HL-60 (cell line): ENCODE measurements around the gene NCOA3.

Experiments
- DNase-seq, 2 experiments: peaks; one replicate each; pipeline ENCODE4 v3.0.0-alpha.2; 2010 to 2020; ENCODE audit warnings: low read depth in 1 of 2, low spot score in 1 of 2
- H3K27ac ChIP-seq: fragments of 250-450 bp; sonication (Bioruptor Pico); replicated peaks from 2 replicates; pipeline ENCODE4 v1.5.1; 2020; ENCODE audit warnings: mild to moderate bottlenecking, moderate library complexity
- H3K27me3 ChIP-seq: fragments of 250-450 bp; sonication (Bioruptor Pico); 2 replicates; pipeline ENCODE4 v1.5.1; 2021; ENCODE audit warnings: mild to moderate bottlenecking, moderate library complexity; ENCODE audit not compliant: insufficient read depth, poor library complexity, severe bottlenecking
- H3K4me3 ChIP-seq: replicated peaks from 2 replicates; pipeline ENCODE4 v1.5.1; 2011; ENCODE audit warnings: mild to moderate bottlenecking, control low read depth, low read length; ENCODE audit not compliant: insufficient read depth
- GABPA ChIP-seq: IDR thresholded peaks from 2 replicates; pipeline ENCODE4 v1.6.1; 2012; ENCODE audit warnings: low read depth
- POLR2AphosphoS5 ChIP-seq: IDR thresholded peaks from 2 replicates; pipeline ENCODE4 v1.6.1; 2012; ENCODE audit warnings: low read depth
- SPI1 ChIP-seq: IDR thresholded peaks from 2 replicates; pipeline ENCODE4 v1.6.1; 2012; ENCODE audit warnings: low read depth, mild to moderate bottlenecking, borderline replicate concordance
- TF ChIP-seq, protein P1 (sequence below): IDR thresholded peaks from 2 replicates; pipeline ENCODE4 v1.6.1; 2012; ENCODE audit warnings: low read depth; ENCODE audit not compliant: insufficient replicate concordance
- TF ChIP-seq, protein P2 (sequence below): IDR thresholded peaks from one replicate; pipeline ENCODE4 v1.5.1; 2011; ENCODE audit warnings: low read length, control low read depth, inconsistent platforms; ENCODE audit not compliant: insufficient read depth

The NCOA3 gene

DNA sequence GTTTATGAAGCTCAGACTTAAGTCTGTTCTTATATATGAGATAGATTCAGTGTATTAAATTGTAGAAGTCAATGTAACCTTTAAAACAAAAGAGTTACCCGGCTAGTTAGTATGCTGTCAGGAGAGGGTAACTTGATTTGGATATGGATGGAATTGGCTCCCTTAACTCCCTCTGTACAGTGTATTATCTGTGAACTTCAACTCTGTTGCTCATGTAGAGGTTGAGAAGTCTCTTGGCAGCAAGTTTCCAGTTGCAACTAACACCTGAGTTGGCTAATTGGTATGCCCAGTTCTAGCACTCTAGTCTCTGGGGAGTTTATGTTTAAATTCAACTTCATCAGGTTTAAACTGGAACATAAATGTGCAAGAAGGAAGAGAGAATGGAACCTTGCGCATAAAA lies 111.0 kb downstream of the NCOA3 start:
- H3K27ac ChIP-seq = no peak overlapping the region
- no peak overlapping the region for H3K4me3 ChIP-seq
- no peak for TF ChIP-seq SPI1
- TF ChIP-seq, protein P1, sequence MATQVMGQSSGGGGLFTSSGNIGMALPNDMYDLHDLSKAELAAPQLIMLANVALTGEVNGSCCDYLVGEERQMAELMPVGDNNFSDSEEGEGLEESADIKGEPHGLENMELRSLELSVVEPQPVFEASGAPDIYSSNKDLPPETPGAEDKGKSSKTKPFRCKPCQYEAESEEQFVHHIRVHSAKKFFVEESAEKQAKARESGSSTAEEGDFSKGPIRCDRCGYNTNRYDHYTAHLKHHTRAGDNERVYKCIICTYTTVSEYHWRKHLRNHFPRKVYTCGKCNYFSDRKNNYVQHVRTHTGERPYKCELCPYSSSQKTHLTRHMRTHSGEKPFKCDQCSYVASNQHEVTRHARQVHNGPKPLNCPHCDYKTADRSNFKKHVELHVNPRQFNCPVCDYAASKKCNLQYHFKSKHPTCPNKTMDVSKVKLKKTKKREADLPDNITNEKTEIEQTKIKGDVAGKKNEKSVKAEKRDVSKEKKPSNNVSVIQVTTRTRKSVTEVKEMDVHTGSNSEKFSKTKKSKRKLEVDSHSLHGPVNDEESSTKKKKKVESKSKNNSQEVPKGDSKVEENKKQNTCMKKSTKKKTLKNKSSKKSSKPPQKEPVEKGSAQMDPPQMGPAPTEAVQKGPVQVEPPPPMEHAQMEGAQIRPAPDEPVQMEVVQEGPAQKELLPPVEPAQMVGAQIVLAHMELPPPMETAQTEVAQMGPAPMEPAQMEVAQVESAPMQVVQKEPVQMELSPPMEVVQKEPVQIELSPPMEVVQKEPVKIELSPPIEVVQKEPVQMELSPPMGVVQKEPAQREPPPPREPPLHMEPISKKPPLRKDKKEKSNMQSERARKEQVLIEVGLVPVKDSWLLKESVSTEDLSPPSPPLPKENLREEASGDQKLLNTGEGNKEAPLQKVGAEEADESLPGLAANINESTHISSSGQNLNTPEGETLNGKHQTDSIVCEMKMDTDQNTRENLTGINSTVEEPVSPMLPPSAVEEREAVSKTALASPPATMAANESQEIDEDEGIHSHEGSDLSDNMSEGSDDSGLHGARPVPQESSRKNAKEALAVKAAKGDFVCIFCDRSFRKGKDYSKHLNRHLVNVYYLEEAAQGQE = no peak
- TF ChIP-seq, protein P2, sequence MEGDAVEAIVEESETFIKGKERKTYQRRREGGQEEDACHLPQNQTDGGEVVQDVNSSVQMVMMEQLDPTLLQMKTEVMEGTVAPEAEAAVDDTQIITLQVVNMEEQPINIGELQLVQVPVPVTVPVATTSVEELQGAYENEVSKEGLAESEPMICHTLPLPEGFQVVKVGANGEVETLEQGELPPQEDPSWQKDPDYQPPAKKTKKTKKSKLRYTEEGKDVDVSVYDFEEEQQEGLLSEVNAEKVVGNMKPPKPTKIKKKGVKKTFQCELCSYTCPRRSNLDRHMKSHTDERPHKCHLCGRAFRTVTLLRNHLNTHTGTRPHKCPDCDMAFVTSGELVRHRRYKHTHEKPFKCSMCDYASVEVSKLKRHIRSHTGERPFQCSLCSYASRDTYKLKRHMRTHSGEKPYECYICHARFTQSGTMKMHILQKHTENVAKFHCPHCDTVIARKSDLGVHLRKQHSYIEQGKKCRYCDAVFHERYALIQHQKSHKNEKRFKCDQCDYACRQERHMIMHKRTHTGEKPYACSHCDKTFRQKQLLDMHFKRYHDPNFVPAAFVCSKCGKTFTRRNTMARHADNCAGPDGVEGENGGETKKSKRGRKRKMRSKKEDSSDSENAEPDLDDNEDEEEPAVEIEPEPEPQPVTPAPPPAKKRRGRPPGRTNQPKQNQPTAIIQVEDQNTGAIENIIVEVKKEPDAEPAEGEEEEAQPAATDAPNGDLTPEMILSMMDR = no peak
- TF ChIP-seq GABPA = no peak
- TF ChIP-seq POLR2AphosphoS5 = no peak
- H3K27me3 ChIP-seq = no peaks in the 10 kb centered on the region
- no peak for DNase-seq

DNA sequence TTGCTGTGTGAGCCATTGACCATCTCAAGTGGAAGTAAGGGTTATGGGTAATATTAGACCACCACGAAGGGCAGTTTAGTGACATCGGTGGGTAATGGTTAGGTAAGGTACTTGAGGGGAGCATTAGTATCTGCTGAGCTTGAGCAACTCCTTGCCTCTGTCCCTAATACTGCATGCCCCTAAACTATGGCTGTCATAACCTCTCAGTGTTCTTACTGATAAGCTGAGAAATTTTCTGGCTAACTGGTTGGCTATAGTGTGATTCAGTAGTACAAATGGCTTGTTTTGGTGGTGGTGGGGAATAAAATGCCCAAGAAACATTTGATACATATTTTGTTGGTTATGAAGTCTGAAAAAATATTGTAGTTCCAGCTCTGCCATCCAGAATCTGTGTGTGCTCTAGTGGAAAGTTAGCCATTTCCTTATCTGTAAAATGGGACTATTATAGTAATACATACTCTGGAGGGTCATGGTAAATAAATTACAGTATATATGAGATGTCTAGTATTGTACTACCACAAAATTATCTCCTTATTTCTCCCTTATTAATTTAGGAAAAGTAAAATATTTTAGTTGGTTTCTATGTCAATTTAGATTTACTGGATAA lies 113.1 kb downstream of the NCOA3 start:
- no peak overlapping the region for H3K27ac ChIP-seq
- no peak for TF ChIP-seq GABPA
- TF ChIP-seq, protein P1 = no peak
- TF ChIP-seq, protein P2 = no peak
- no peaks in the 10 kb centered on the region for H3K27me3 ChIP-seq
- H3K4me3 ChIP-seq = no peak overlapping the region
- DNase-seq = no peak

DNA sequence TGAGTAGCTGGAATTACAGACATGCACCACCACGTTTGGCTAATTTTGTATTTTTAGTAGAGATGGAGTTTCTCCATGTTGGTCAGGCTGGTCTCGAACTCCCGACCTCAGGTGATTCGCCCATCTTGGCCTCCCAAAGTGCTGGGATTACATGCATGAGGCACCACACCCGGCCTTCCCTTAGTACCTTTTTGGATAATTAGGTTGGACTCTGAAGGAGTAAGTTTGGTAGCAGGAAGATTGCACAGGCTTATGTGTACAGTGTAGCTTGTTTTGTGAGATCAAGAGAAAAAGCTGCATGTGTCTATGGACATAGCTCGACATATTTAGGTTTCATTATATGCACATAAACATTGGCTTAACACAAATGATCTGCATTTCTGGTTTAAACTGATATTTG lies 116.8 kb downstream of the NCOA3 start:
- Histone ChIP-seq H3K27me3 (no peaks in the 10 kb centered on the region), H3K4me3 (no peak overlapping the region), H3K27ac (no peak overlapping the region)
- TF ChIP-seq SPI1 = no peak
- no peak for TF ChIP-seq POLR2AphosphoS5
- TF ChIP-seq, protein P2 = no peak
- TF ChIP-seq, protein P1 = no peak
- TF ChIP-seq GABPA = no peak
- DNase-seq = no peak
